Kidney epithelial cell (primary cell): ENCODE results near the gene ANKS1B. TPM values are rescaled to one million over a fixed set of nuclear protein-coding genes. Genes with fewer than 3 reads are reported as not detected.

Experiments used
- DNase-seq: peaks from one replicate; pipeline ENCODE4 v3.0.0-alpha.2; 2010; ENCODE audit warnings: low read depth
- H3K27me3 ChIP-seq: 2 replicates; pipeline ENCODE4 v1.6.0; 2011; ENCODE audit warnings: low read length; ENCODE audit not compliant: control insufficient read depth, insufficient read depth
- H3K36me3 ChIP-seq: 2 replicates; pipeline ENCODE4 v1.5.1; 2011; ENCODE audit warnings: low read length; ENCODE audit not compliant: control insufficient read depth, insufficient read depth
- H3K4me3 ChIP-seq: 2 replicates; pipeline ENCODE4 v1.5.1; 2011; ENCODE audit warnings: low read depth, mild to moderate bottlenecking, control low read depth, low read length
- CTCF ChIP-seq: IDR thresholded peaks from 2 replicates; pipeline ENCODE4 v1.5.1; 2011; ENCODE audit warnings: mild to moderate bottlenecking, moderate library complexity, low read length, control low read depth, inconsistent platforms; ENCODE audit not compliant: insufficient read depth, poor library complexity, severe bottlenecking
- total RNA-seq: library from RNA; depleted of rRNA; stranded (reverse); fragments of >200 nt; gene quantifications from 2 replicates; pipeline ENCODE4 v1.2.3, GENCODE V29; 2015

ANKS1B gene
- total RNA-seq, 1 donor from 2014 or later = 0.13 TPM

DNA sequence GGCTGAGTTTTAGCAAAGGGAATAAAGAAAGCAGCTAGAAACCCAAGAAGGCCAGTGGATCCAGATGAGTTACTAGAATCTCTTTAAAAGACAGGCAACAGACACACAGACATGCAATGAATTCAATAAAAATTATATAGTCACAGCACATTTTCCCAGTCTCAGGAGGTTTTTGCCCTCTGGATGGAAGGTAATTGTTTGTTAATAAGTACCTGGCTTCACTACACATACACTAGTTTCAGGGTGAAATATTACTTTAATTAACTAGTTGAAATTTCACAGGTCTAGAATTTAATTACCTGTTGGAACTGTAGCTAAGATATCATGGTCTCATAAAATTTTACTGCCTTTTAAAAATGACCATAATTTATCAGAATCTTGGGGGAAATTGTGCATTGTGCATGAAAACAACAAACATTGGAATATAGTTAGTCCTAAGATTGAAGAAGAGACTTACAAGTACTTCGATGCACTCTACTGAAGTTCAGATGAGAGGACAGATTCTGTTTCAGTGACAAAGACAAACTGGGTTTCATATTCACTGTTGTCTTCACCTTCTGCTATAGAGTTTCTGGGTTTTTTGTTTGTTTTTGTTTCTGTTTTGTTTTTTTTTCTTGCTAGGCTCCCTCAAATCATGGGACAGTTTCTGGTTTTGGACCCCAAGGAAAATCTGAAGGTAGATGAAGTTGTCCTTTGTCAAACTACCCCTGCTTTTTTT is 614.2 kb downstream of the ANKS1B start:
- no peak for DNase-seq
- no peak for TF ChIP-seq CTCF
- Histone ChIP-seq H3K27me3 (no peaks in the 10 kb centered on the region), H3K4me3 (no peak overlapping the region), H3K36me3 (no peaks in the 10 kb centered on the region)

DNA sequence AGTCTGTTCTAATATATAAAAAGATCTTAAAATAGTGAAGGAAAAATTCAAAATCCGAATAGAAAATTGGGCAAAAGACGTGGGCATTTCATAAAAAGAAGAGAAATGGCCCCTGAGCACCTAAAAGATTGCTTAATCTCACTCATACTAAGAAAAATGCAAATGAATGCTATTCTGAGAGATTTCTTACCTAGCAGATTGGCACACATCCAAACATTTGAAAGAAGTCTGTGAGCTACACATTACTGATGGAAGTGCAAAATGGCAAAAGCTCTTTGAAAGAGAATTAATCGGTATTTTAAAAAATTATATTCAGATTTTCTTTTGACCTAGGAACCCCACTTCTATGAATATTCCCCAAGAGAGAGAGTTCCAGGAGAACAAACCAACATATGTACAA is 617.6 kb downstream of the ANKS1B start:
- Histone ChIP-seq H3K4me3 (no peak overlapping the region), H3K27me3 (no peaks in the 10 kb centered on the region), H3K36me3 (no peaks in the 10 kb centered on the region)
- TF ChIP-seq CTCF = no peak
- DNase-seq = no peak

DNA sequence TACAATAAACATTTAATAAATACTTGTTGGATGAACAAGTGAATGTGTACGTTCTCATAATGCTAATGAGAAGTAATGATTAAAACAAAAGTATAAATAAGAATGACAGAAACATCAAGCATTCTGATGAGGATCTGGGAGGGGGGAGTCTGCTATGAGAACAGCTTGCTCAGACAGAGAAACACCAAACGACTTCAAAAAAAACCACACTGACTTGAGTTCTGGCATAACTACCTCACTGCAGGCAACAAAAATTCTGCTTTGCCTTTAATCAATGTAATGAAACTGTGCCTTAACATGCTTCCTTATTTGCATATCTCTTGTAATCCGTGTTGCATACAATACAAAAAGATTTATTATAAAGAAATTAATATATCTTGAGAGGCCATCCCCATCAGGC is 632.5 kb downstream of the ANKS1B start:
- Histone ChIP-seq H3K36me3 (no peaks in the 10 kb centered on the region), H3K27me3 (no peaks in the 10 kb centered on the region), H3K4me3 (no peak overlapping the region)
- no peak for DNase-seq
- TF ChIP-seq CTCF = no peak

DNA sequence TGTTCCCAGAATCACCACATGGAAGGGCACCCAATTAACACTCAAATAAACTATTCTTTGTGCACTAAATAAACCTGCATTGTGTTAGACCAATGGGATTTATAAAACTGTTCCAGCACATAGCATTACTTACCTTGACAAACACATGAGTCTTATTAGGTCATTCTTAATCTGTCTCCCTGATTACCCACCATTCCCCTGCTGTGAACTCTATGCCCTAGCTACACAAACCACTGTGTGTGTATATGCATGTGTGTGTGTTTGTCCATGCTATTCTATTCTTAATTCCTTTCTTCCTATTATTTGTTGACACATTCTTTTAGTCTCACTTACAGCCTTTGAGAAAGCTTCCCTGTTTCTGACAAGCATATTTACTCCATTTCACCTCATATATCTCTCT is 640.8 kb downstream of the ANKS1B start:
- no peak overlapping the region for H3K4me3 ChIP-seq
- no peak for TF ChIP-seq CTCF
- no peak for DNase-seq
- no peaks in the 10 kb centered on the region for H3K27me3 ChIP-seq
- H3K36me3 ChIP-seq = no peaks in the 10 kb centered on the region

DNA sequence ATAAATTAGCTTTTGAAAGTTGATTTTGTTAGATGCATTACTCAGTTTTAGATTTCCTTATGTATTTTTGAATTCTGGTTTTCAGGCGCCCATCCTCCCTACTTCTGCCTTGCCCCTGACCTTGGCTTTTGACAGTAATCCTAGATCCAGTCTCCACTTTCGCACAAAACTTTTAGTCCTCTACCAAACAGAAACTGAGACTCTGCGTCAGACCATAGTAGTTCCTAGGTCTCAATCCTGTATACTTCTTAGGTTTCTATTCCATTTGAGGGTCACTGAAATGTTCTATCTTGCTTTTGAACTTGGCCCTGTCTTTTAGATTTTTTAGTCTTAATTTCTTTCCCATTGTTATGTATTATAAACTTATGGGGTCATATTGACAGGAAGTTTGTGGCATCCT is 645.1 kb downstream of the ANKS1B start:
- Histone ChIP-seq H3K4me3 (no peak overlapping the region), H3K27me3 (no peaks in the 10 kb centered on the region), H3K36me3 (no peaks in the 10 kb centered on the region)
- DNase-seq = no peak
- no peak for TF ChIP-seq CTCF

GRCh38 chr12:99334285-99335056 is 650.3 kb downstream of the ANKS1B start:
- H3K36me3 ChIP-seq = no peaks in the 10 kb centered on the region
- DNase-seq = no peak
- no peaks in the 10 kb centered on the region for H3K27me3 ChIP-seq
- no peak for TF ChIP-seq CTCF
- no peak overlapping the region for H3K4me3 ChIP-seq
